ENCODE measurements around the gene GNAO1.

GNAO1 gene

DNA sequence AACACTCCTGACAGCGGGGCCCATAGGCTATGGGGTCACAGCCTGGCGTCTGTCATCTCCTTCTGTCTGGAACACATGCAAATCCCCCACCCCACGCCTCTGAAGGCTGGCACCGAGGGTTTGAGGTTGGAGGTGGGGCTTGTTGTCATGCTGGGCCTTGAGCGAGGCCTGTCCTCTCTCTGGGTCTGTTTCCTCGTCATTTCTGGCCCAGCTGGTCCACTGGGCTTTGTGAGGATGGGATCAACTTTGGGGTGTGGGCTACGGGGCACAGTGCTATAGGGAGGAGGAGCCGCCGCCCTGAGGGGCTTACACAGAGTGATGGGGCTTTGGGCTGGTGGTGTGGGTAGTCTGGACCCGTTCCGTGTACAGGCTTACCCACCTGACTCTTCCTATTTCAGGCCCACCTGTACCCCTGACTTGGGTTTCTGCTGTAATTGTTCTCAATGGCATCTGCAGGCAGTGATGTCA is 146.6 kb downstream of the GNAO1 start:
- TF ChIP-seq CTCF (IDR thresholded peaks at IDR 0.05) = no peak
- H3K9me3 ChIP-seq = no peaks in the 10 kb centered on the region
- H3K36me3 ChIP-seq = no peaks in the 10 kb centered on the region
- no peak overlapping the region for H3K27ac ChIP-seq
- no peaks in the 10 kb centered on the region for H3K27me3 ChIP-seq
- H3K4me1 ChIP-seq (ENCODE audit: control insufficient read depth in 1 of 2, insufficient read depth in 1 of 2, low read depth in 1 of 2, low read length in 1 of 2) = no peaks in the 10 kb centered on the region
- H3K4me3 ChIP-seq (ENCODE audit: low read depth in 1 of 2, low read length in 1 of 2) = no peak overlapping the region

- Histone ChIP-seq H3K27ac (no peak overlapping the region), H3K9me3 (no peaks in the 10 kb centered on the region), H3K4me3 (ENCODE audit: low read depth in 1 of 2, low read length in 1 of 2) (no peak overlapping the region), H3K36me3 (no peaks in the 10 kb centered on the region), H3K27me3 (no peaks in the 10 kb centered on the region), H3K4me1 (ENCODE audit: control insufficient read depth in 1 of 2, insufficient read depth in 1 of 2, low read depth in 1 of 2, low read length in 1 of 2) (no peaks in the 10 kb centered on the region)
- TF ChIP-seq CTCF (IDR thresholded peaks at IDR 0.05) = no peak
These were observed 147.5 kb downstream of the GNAO1 start for GRCh38 chr16:56338566-56339318.

GRCh38 chr16:56339431-56340195 is 148.3 kb downstream of the GNAO1 start:
- Histone ChIP-seq H3K27me3 (no peaks in the 10 kb centered on the region), H3K9me3 (no peaks in the 10 kb centered on the region), H3K27ac (no peak overlapping the region), H3K4me1 (ENCODE audit: control insufficient read depth in 1 of 2, insufficient read depth in 1 of 2, low read depth in 1 of 2, low read length in 1 of 2) (no peaks in the 10 kb centered on the region), H3K36me3 (no peaks in the 10 kb centered on the region), H3K4me3 (ENCODE audit: low read depth in 1 of 2, low read length in 1 of 2) (no peak overlapping the region)
- no peak for TF ChIP-seq CTCF (IDR thresholded peaks at IDR 0.05)

GRCh38 chr16:56340416-56340815 is 149.1 kb downstream of the GNAO1 start:
- no peak overlapping the region for H3K4me3 ChIP-seq (ENCODE audit: low read depth in 1 of 2, low read length in 1 of 2)
- no peaks in the 10 kb centered on the region for H3K27me3 ChIP-seq
- no peaks in the 10 kb centered on the region for H3K36me3 ChIP-seq

GRCh38 chr16:56340864-56341365 is 149.6 kb downstream of the GNAO1 start:
- TF ChIP-seq CTCF (IDR thresholded peaks at IDR 0.05) = no peak
- H3K4me1 ChIP-seq (ENCODE audit: control insufficient read depth in 1 of 2, insufficient read depth in 1 of 2, low read depth in 1 of 2, low read length in 1 of 2) = no peaks in the 10 kb centered on the region
- H3K9me3 ChIP-seq = no peaks in the 10 kb centered on the region
- no peak overlapping the region for H3K4me3 ChIP-seq (ENCODE audit: low read depth in 1 of 2, low read length in 1 of 2)
- no peak overlapping the region for H3K27ac ChIP-seq
- no peaks in the 10 kb centered on the region for H3K36me3 ChIP-seq
- H3K27me3 ChIP-seq = no peaks in the 10 kb centered on the region

More at GRCh38 chr16:56340416-56340815, 149.1 kb downstream of the GNAO1 start:
- no peaks in the 10 kb centered on the region for H3K9me3 ChIP-seq
- no peak overlapping the region for H3K27ac ChIP-seq
- TF ChIP-seq CTCF (IDR thresholded peaks at IDR 0.05) = no peak
- no peaks in the 10 kb centered on the region for H3K4me1 ChIP-seq (ENCODE audit: control insufficient read depth in 1 of 2, insufficient read depth in 1 of 2, low read depth in 1 of 2, low read length in 1 of 2)

Data from neutrophil (primary cell).